ENCODE measurements around the gene SMNDC1. TPM values are rescaled to one million over a fixed set of nuclear protein-coding genes. Genes with fewer than 3 reads are reported as not detected.
A peak's percentile ranks its signal among the peaks of the same experiment; 100 is the strongest.

The SMNDC1 gene
- total and polyA plus RNA-seq, 9 donors = 11.7 to 36.1 (median 28.2) TPM

DNA sequence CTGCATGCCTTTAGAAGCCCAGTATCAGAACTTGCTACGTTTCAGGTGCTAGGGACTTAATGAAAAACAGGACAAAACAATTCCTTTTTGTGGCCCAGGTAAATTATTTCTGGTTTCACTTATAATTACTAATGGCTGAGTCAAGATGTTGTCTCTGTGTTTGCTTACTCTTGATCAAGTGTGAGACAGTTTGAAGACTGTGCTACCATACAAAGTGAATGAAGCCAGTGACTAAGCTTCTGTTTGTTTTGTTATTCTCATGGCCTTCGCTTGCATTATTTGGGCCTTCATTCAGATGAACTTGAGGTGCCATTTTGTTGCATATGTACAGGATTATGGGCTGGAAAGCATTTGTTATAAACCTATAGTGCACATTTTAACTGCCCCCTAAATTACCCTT lies 17.9 kb downstream of the SMNDC1 start:
- TF ChIP-seq POLR2A (IDR thresholded peaks at IDR 0.05) = no peak
- no peak for TF ChIP-seq CTCF (IDR thresholded peaks at IDR 0.05)
- TF ChIP-seq EP300 (IDR thresholded peaks at IDR 0.05) = no peak
- Histone ChIP-seq H3K27ac (no peak overlapping the region), H3K4me3 (no peak overlapping the region), H3K36me3 (no peaks in the 10 kb centered on the region), H3K4me1 (ENCODE audit: insufficient read depth) (peaks cover 3% of the 10 kb centered on the region), H3K9me3 (no peaks in the 10 kb centered on the region), H3K27me3 (no peaks in the 10 kb centered on the region)
- 88 to 90% (median 88%) methylated on average over 2 of the region's 2 CpGs for WGBS, 3 donors
- DNase-seq = no peak
- intact Hi-C loops (cut with DNase I) = loop anchor here in 1 of 4 donors (10.0 kb wide), 1 partner anchor 402 kb away; no protein-coding TSS in a partner anchor

GRCh38 chr10:110285501-110285900 lies 19.2 kb downstream of the SMNDC1 start:
- DNase-seq = no peak
- H3K27ac ChIP-seq = no peak overlapping the region
- H3K4me3 ChIP-seq = no peak overlapping the region
- no peaks in the 10 kb centered on the region for H3K36me3 ChIP-seq
- H3K9me3 ChIP-seq = no peaks in the 10 kb centered on the region
- intact Hi-C loops (cut with DNase I) = loop anchor here in 1 of 4 donors (10.0 kb wide), 1 partner anchor 401 kb away; no protein-coding TSS in a partner anchor
- no peak for TF ChIP-seq EP300 (IDR thresholded peaks at IDR 0.05)
- TF ChIP-seq POLR2A (IDR thresholded peaks at IDR 0.05) = no peak
- no peak for TF ChIP-seq CTCF (IDR thresholded peaks at IDR 0.05)
- peaks cover 3% of the 10 kb centered on the region for H3K4me1 ChIP-seq (ENCODE audit: insufficient read depth)
- no peaks in the 10 kb centered on the region for H3K27me3 ChIP-seq
- WGBS, 3 donors = 94 to 98% (median 94%) methylated on average over 2 of the region's 2 CpGs

- H3K9me3 ChIP-seq = no peaks in the 10 kb centered on the region
- H3K27ac ChIP-seq = no peak overlapping the region
- H3K27me3 ChIP-seq = no peaks in the 10 kb centered on the region
- no peaks in the 10 kb centered on the region for H3K36me3 ChIP-seq
- intact Hi-C loops (cut with DNase I) = loop anchor here in 2 of 4 donors (5.0 to 10.0 kb wide), 2 partner anchors 147 to 399 kb away; no protein-coding TSS in a partner anchor
- TF ChIP-seq CTCF (IDR thresholded peaks at IDR 0.05) (no peak), POLR2A (IDR thresholded peaks at IDR 0.05) (no peak), EP300 (IDR thresholded peaks at IDR 0.05) (no peak)
- DNase-seq = no peak
- peaks cover 3% of the 10 kb centered on the region for H3K4me1 ChIP-seq (ENCODE audit: insufficient read depth)
- WGBS, 3 donors = 96 to 98% (median 97%) methylated on average over 3 of the region's 3 CpGs
- H3K4me3 ChIP-seq = no peak overlapping the region
Observed at GRCh38 chr10:110284262-110284661, 20.5 kb downstream of the SMNDC1 start.

DNA sequence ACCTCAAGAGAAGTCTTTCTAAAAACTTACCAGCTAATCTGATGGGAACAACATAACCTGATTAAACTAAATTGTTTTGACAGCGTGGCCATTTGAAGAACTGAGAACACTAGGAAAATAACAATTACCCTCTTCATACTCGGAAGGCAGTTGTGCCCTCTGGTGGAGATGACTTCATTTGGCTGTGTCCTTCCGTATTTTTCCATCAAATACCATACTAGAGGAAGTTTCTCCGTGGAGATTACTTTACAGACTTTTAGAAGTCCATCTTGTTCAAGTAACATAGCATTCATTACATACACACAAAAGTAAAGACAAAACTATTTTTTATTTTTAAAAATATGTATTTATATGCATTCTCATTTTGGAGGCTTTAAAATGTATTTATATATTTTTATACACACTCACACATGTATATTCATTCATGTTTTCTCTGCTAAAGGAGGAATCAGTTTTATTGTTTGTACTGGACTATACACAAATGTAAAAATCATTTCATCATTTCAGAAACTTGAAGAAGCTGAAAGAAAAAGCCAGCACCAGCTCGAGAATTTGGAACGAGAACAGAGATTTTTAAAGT lies 25.2 kb downstream of the SMNDC1 start:
- Histone ChIP-seq H3K36me3 (no peaks in the 10 kb centered on the region), H3K27ac (no peak overlapping the region), H3K9me3 (no peaks in the 10 kb centered on the region), H3K4me3 (no peak overlapping the region), H3K27me3 (no peaks in the 10 kb centered on the region), H3K4me1 (ENCODE audit: insufficient read depth) (peaks cover 5% of the 10 kb centered on the region)
- intact Hi-C loops (cut with DNase I) = loop anchor here (2.0 to 10.0 kb wide), 5 partner anchors 55 to 143 kb away; partner anchors contain the start of gene MXI1 (in 2 of the 4)
- TF ChIP-seq CTCF (IDR thresholded peaks at IDR 0.05) (peak; percentile 42 to 80 (median 79)), EP300 (IDR thresholded peaks at IDR 0.05) (no peak)
- 30 to 32% (median 31%) methylated on average over 6 of the region's 6 CpGs for WGBS, 3 donors
- peak in 4 of 5 donors; percentile 29 to 72 (median 52) for DNase-seq
